ENCODE measurements around the gene MINAR2. TPM values are rescaled to one million over a fixed set of nuclear protein-coding genes. Genes with fewer than 3 reads are reported as not detected.

The MINAR2 gene
- total RNA-seq, 1 donor from 2014 or later = not detected

DNA sequence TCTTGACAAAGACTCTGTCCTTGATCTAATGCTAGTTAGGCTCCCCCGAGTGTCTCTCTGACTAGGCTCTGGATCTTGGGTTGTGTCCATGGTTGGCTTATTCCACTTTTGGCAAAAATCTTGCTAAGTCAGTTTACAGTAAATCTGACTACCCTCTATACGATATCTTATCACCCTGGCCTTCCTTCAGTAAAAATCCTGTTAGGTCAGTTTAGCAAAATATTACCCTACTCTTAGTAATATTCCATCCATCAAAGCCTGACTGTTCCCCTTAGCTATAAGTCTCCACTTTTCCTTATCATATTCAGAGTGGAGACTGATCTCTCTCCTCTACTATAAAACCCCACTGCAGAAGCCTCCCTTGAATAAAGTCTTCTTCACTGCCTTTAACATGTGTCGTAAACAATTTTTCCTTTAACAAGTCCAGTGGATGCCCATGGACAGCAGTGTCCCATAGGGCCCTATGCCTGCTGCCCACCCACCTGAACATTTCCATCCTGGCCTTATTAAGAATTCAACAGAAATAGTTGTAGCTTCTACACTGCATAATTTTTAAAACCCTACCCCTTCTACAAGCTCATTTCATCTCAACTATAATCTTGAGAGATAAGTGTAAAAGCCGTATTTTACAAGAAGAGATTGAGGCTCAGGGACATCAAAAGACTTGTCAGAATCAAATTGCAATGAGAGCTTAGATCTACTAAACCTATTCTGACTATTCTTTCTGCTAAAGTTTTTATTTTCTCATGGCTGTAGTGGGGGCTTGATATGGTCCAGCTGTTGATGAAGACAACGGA, 22.3 kb downstream of the MINAR2 start:
- Histone ChIP-seq H3K9me3 (ENCODE audit: low read depth) (no peaks in the 10 kb centered on the region), H2AFZ (replicated peaks) (no peak overlapping the region), H3K27me3 (no peaks in the 10 kb centered on the region), H3F3A (ENCODE audit: low read depth) (peaks cover 7% of the 10 kb centered on the region), H3K27ac (no peak overlapping the region), H3K36me3 (no peaks in the 10 kb centered on the region), H4K20me1 (ENCODE audit: low read depth) (no peaks in the 10 kb centered on the region), H3K4me2 (no peak overlapping the region), H3K9ac (no peak overlapping the region), H3K79me2 (ENCODE audit: low read depth) (no peaks in the 10 kb centered on the region), H3K4me3 (no peak overlapping the region), H3K4me1 (no peaks in the 10 kb centered on the region)
- Mint-ChIP-seq H3K27me3 (ENCODE audit: insufficient read depth, low read depth) (no peaks in the 10 kb centered on the region), H3K4me3 (no peak overlapping the region), H3K27ac (no peak overlapping the region), H3K4me1 (peaks cover 26% of the 10 kb centered on the region), H3K9me3 (no peaks in the 10 kb centered on the region), H3K36me3 (no peaks in the 10 kb centered on the region)
- DNase-seq (ENCODE audit: low spot score) = no peak
- TF ChIP-seq EZH2 (IDR thresholded peaks at IDR 0.05) = no peak

- peak; percentile 81 for DNase-seq (ENCODE audit: low spot score)
- H3K36me3 ChIP-seq = no peaks in the 10 kb centered on the region
- no peaks in the 10 kb centered on the region for H3K9me3 ChIP-seq (ENCODE audit: low read depth)
- no peak overlapping the region for H3K27ac ChIP-seq
- Mint-ChIP-seq H3K9me3 (no peaks in the 10 kb centered on the region), H3K4me3 (no peak overlapping the region), H3K27ac (no peak overlapping the region), H3K36me3 (no peaks in the 10 kb centered on the region), H3K4me1 (peaks cover 24% of the 10 kb centered on the region), H3K27me3 (ENCODE audit: insufficient read depth, low read depth) (no peaks in the 10 kb centered on the region)
- no peak overlapping the region for H3K4me2 ChIP-seq
- H3K27me3 ChIP-seq = no peaks in the 10 kb centered on the region
- H3K4me3 ChIP-seq = no peak overlapping the region
- H3K9ac ChIP-seq = no peak overlapping the region
- H4K20me1 ChIP-seq (ENCODE audit: low read depth) = no peaks in the 10 kb centered on the region
- no peaks in the 10 kb centered on the region for H3K79me2 ChIP-seq (ENCODE audit: low read depth)
- peak; percentile 90 for TF ChIP-seq CTCF (IDR thresholded peaks at IDR 0.05)
- TF ChIP-seq EZH2 (IDR thresholded peaks at IDR 0.05) = no peak
- no peak for TF ChIP-seq EZH2phosphoT487 (IDR thresholded peaks at IDR 0.05)
- no peaks in the 10 kb centered on the region for H3K4me1 ChIP-seq
- H3F3A ChIP-seq (ENCODE audit: low read depth) = peaks cover 7% of the 10 kb centered on the region
- peak overlapping the region; percentile 60 for H2AFZ ChIP-seq (replicated peaks)
Observed at GRCh38 chr5:129771058-129771838, 23.4 kb downstream of the MINAR2 start.

DNA sequence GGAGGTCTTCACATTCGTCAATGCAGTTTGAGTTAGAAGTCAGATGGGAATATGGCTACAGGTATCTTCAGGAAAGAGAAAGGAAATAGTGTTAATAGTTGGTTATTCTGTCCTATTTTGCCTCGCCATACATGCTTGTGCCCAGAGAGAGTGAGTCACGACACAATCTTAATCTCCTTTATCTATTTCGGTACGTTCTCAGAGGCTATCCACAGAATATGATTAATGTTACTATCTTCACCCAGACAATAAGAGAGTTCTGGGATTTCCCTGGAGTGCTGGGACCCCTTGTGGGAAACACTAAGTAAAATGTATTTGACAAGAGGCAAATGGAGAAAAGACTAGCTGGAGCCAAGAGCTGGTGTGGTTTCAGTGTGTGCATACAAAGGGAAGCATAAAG, 25.5 kb downstream of the MINAR2 start:
- H3K36me3 ChIP-seq = no peaks in the 10 kb centered on the region
- Mint-ChIP-seq H3K27ac (no peak overlapping the region), H3K9me3 (peaks cover 2% of the 10 kb centered on the region), H3K27me3 (ENCODE audit: insufficient read depth, low read depth) (no peaks in the 10 kb centered on the region), H3K4me3 (no peak overlapping the region), H3K4me1 (peaks cover 20% of the 10 kb centered on the region), H3K36me3 (no peaks in the 10 kb centered on the region)
- H3K79me2 ChIP-seq (ENCODE audit: low read depth) = no peaks in the 10 kb centered on the region
- no peaks in the 10 kb centered on the region for H3K9me3 ChIP-seq (ENCODE audit: low read depth)
- no peak for TF ChIP-seq EZH2phosphoT487 (IDR thresholded peaks at IDR 0.05)
- TF ChIP-seq EZH2 (IDR thresholded peaks at IDR 0.05) = no peak
- no peak for TF ChIP-seq CTCF (IDR thresholded peaks at IDR 0.05)
- H3K4me3 ChIP-seq = no peak overlapping the region
- H3K27me3 ChIP-seq = no peaks in the 10 kb centered on the region
- H2AFZ ChIP-seq (replicated peaks) = no peak overlapping the region
- peaks cover 7% of the 10 kb centered on the region for H3F3A ChIP-seq (ENCODE audit: low read depth)
- H4K20me1 ChIP-seq (ENCODE audit: low read depth) = no peaks in the 10 kb centered on the region
- no peak for DNase-seq (ENCODE audit: low spot score)
- H3K9ac ChIP-seq = no peak overlapping the region
- no peak overlapping the region for H3K4me2 ChIP-seq
- H3K4me1 ChIP-seq = no peaks in the 10 kb centered on the region
- no peak overlapping the region for H3K27ac ChIP-seq
